IMR-90 (cell line): ENCODE data around the gene DBH. TPM values are rescaled to one million over a fixed set of nuclear protein-coding genes. Genes with fewer than 3 reads are reported as not detected.
A peak's percentile ranks its signal among the peaks of the same experiment; 100 is the strongest.

Experiments used
- ATAC-seq: fragments of 200-7000 bp; cut with Tn5 transposase; 2 replicates; pipeline ENCODE4 v1.9.1; 2020; ENCODE audit warnings: low read depth, mild to moderate bottlenecking, moderate library complexity
- BruUV-seq: library from RNA; stranded (reverse); fragments of 400-500 nt; replicated peaks from 2 replicates; lab custom pipeline; 2021; lab: Mats Ljungman, UMichigan
- CTCF ChIA-PET: fragments of 300-600 bp; formaldehyde crosslinking; extraction: SDS; loops from one replicate; lab custom pipeline; 2021; ENCODE audit warnings: antibody characterized with exemption; lab: Yijun Ruan, JAX
- POLR2A ChIA-PET: fragments of 300-600 bp; sonication (Branson Sonifier 250); formaldehyde crosslinking; loops from one replicate; lab custom pipeline; 2022; ENCODE audit warnings: antibody characterized with exemption; ENCODE audit not compliant: unreplicated experiment; lab: Charles Lee
- DNase-seq: peaks from one replicate; pipeline ENCODE4 v3.0.0; 2013
- H2AFZ ChIP-seq: replicated peaks from 2 replicates; pipeline ENCODE3; 2013; ENCODE audit warnings: low read length, mild to moderate bottlenecking; ENCODE audit not compliant: poor library complexity
- H2AK5ac ChIP-seq: 2 replicates; pipeline ENCODE4 v1.6.1; 2013; ENCODE audit warnings: low read depth, low read length, inconsistent platforms
- H2AK9ac ChIP-seq: replicated peaks from 2 replicates; pipeline ENCODE3; 2013; ENCODE audit warnings: mild to moderate bottlenecking, low read depth, low read length, moderate library complexity; ENCODE audit not compliant: poor library complexity
- H2BK120ac ChIP-seq: 2 replicates; pipeline ENCODE4 v1.6.1; 2013; ENCODE audit warnings: low read depth, low read length, inconsistent platforms
- H2BK15ac ChIP-seq: 3 replicates; pipeline ENCODE4 v1.6.1; 2013; ENCODE audit warnings: low read depth, low read length, inconsistent platforms
- H2BK20ac ChIP-seq: 2 replicates; pipeline ENCODE4 v1.6.1; 2013; ENCODE audit warnings: low read depth, mild to moderate bottlenecking, inconsistent platforms, low read length, moderate library complexity
- H2BK5ac ChIP-seq: 2 replicates; pipeline ENCODE4 v1.6.1; 2013; ENCODE audit warnings: mild to moderate bottlenecking, low read depth, low read length, inconsistent platforms; ENCODE audit not compliant: poor library complexity, severe bottlenecking
- H3K14ac ChIP-seq: replicated peaks from 2 replicates; pipeline ENCODE4 v1.6.1; 2013; ENCODE audit warnings: low read depth, low read length, inconsistent platforms
- H3K18ac ChIP-seq: 2 replicates; pipeline ENCODE4 v1.6.1; 2013; ENCODE audit warnings: low read depth, low read length, control low read depth
- H3K23ac ChIP-seq: 2 replicates; pipeline ENCODE4 v1.6.1; 2013; ENCODE audit warnings: low read depth, low read length, inconsistent platforms
- H3K27ac ChIP-seq: 2 replicates; pipeline ENCODE4 v1.5.1; 2013; ENCODE audit warnings: mild to moderate bottlenecking, control low read depth, low read length; ENCODE audit not compliant: insufficient read depth
- H3K27me3 ChIP-seq: 2 replicates; pipeline ENCODE4 v1.6.1; 2013; ENCODE audit warnings: low read length; ENCODE audit not compliant: control insufficient read depth, insufficient read depth
- H3K36me3 ChIP-seq: 2 replicates; pipeline ENCODE4 v1.6.1; 2013; ENCODE audit warnings: low read length, mixed read lengths; ENCODE audit not compliant: control insufficient read depth, insufficient read depth
- H3K4ac ChIP-seq: 2 replicates; pipeline ENCODE4 v1.6.1; 2013; ENCODE audit warnings: low read depth, low read length, inconsistent platforms
- H3K4me1 ChIP-seq: 2 replicates; pipeline ENCODE4 v1.6.1; 2013; ENCODE audit warnings: low read length, mixed read lengths; ENCODE audit not compliant: control insufficient read depth, insufficient read depth
- H3K4me2 ChIP-seq: 2 replicates; pipeline ENCODE4 v1.6.1; 2013; ENCODE audit warnings: low read depth, mild to moderate bottlenecking, control low read depth, low read length, moderate library complexity
- H3K4me3 ChIP-seq: 2 replicates; pipeline ENCODE4 v1.5.1; 2013; ENCODE audit warnings: low read depth, mild to moderate bottlenecking, control low read depth, low read length, moderate library complexity; ENCODE audit not compliant: insufficient read depth
- H3K56ac ChIP-seq: 2 replicates; pipeline ENCODE4 v1.6.1; 2013; ENCODE audit warnings: low read length, inconsistent platforms; ENCODE audit not compliant: insufficient read depth; ENCODE audit errors: extremely low read depth
- H3K79me1 ChIP-seq, 2 experiments: 2 replicates each; pipeline ENCODE4 v1.6.1; 2013; ENCODE audit warnings: low read length in 2 of 2, inconsistent platforms in 1 of 2, low read depth in 1 of 2
- H3K9ac ChIP-seq: 2 replicates; pipeline ENCODE4 v1.6.1; 2013; ENCODE audit warnings: low read depth, low read length, control low read depth
- H3K9me1 ChIP-seq: 2 replicates; pipeline ENCODE4 v1.6.1; 2013; ENCODE audit warnings: low read length, inconsistent platforms; ENCODE audit not compliant: insufficient read depth
- H3K9me3 ChIP-seq: 2 replicates; pipeline ENCODE4 v1.6.1; 2013; ENCODE audit warnings: low read length; ENCODE audit not compliant: control insufficient read depth, insufficient read depth
- H4K20me1 ChIP-seq: 2 replicates; pipeline ENCODE4 v1.6.1; 2013; ENCODE audit warnings: low read length, inconsistent platforms; ENCODE audit not compliant: insufficient read depth
- H4K5ac ChIP-seq: 2 replicates; pipeline ENCODE4 v1.6.1; 2013; ENCODE audit warnings: mild to moderate bottlenecking, low read depth, low read length, control low read depth
- H4K8ac ChIP-seq, 2 experiments: 2 replicates each; pipeline ENCODE4 v1.6.1; 2013; ENCODE audit warnings: low read depth in 2 of 2, low read length in 2 of 2, control low read depth in 1 of 2, inconsistent platforms in 1 of 2
- H4K91ac ChIP-seq: 2 replicates; pipeline ENCODE4 v1.6.1; 2013; ENCODE audit warnings: low read depth, low read length, inconsistent platforms; ENCODE audit not compliant: insufficient read depth
- BHLHE40 ChIP-seq: fragments of 150-350 bp; IDR thresholded peaks from 2 replicates; pipeline ENCODE4 v1.6.1; 2016; ENCODE audit warnings: mild to moderate bottlenecking, low read depth, low read length
- CEBPB ChIP-seq: IDR thresholded peaks from 2 replicates; pipeline ENCODE4 v1.6.1; 2012; ENCODE audit warnings: low read depth, low read length, improper control_type of control experiment
- CHD1 ChIP-seq: IDR thresholded peaks from 2 replicates; pipeline ENCODE4 v1.6.1; 2012; ENCODE audit warnings: low read depth, low read length, improper control_type of control experiment
- CTCF ChIP-seq: conservative IDR thresholded peaks from 2 replicates; pipeline ENCODE4 v1.5.1; 2012; ENCODE audit warnings: mild to moderate bottlenecking, low read depth, low read length, improper control_type of control experiment
- ELK1 ChIP-seq: fragments of 150-350 bp; IDR thresholded peaks from 2 replicates; pipeline ENCODE4 v1.6.1; 2016; ENCODE audit warnings: low read depth, mild to moderate bottlenecking, low read length, moderate library complexity, borderline replicate concordance
- FOS ChIP-seq: fragments of 150-350 bp; IDR thresholded peaks from 2 replicates; pipeline ENCODE4 v1.6.1; 2016; ENCODE audit warnings: low read depth, low read length
- MAFK ChIP-seq: IDR thresholded peaks from 2 replicates; pipeline ENCODE4 v1.6.1; 2012; ENCODE audit warnings: low read depth, low read length, improper control_type of control experiment
- MAZ ChIP-seq: IDR thresholded peaks from 2 replicates; pipeline ENCODE4 v1.6.1; 2012; ENCODE audit warnings: low read depth, mild to moderate bottlenecking, low read length, improper control_type of control experiment, moderate library complexity, borderline replicate concordance
- MXI1 ChIP-seq: IDR thresholded peaks from 2 replicates; pipeline ENCODE4 v1.6.1; 2012; ENCODE audit warnings: low read depth, mild to moderate bottlenecking, low read length, moderate library complexity, borderline replicate concordance
- NFE2L2 ChIP-seq: fragments of 150-350 bp; IDR thresholded peaks from 2 replicates; pipeline ENCODE4 v1.6.1; 2016; ENCODE audit warnings: low read depth, mild to moderate bottlenecking, low read length
- POLR2A ChIP-seq: IDR thresholded peaks from 2 replicates; pipeline ENCODE4 v1.6.1; 2012; ENCODE audit warnings: mild to moderate bottlenecking, low read depth, low read length
- RAD21 ChIP-seq: IDR thresholded peaks from 2 replicates; pipeline ENCODE4 v1.6.1; 2012; ENCODE audit warnings: low read length, improper control_type of control experiment
- RFX5 ChIP-seq: IDR thresholded peaks from 2 replicates; pipeline ENCODE4 v1.8.0; 2012; ENCODE audit warnings: low read depth, mild to moderate bottlenecking, low read length, moderate library complexity
- SMC3 ChIP-seq: fragments of 150-350 bp; IDR thresholded peaks from 2 replicates; pipeline ENCODE4 v1.6.1; 2016; ENCODE audit warnings: low read depth, mild to moderate bottlenecking, antibody characterized with exemption, low read length, moderate library complexity
- USF2 ChIP-seq: fragments of 150-350 bp; IDR thresholded peaks from 2 replicates; pipeline ENCODE4 v1.6.1; 2017; ENCODE audit warnings: mild to moderate bottlenecking, antibody characterized with exemption, low read length, low read depth
- WGBS, 2 experiments: methylation state at CpG; one replicate each; pipeline versions ENCODE4 v1.1.5 to v1.1.7; 2013; ENCODE audit warnings: missing lambda C conversion rate in 2 of 2; ENCODE audit not compliant: insufficient read length in 1 of 2; ENCODE audit errors: extremely low coverage in 2 of 2; 5-methylcytosine and 5-hydroxymethylcytosine counted together
- dilution Hi-C: fragments of 300-500 bp; cut with HindIII; formaldehyde crosslinking; loops from one replicate; pipeline ENCODE4 v1.14.3; 2018; ENCODE audit warnings: low sequenced_read_pairs; ENCODE audit not compliant: unreplicated experiment
- in situ Hi-C: fragments of 300-500 bp; cut with MboI; formaldehyde crosslinking; loops from 3 replicates; pipeline ENCODE4 v1.14.3; 2019; ENCODE audit warnings: low sequenced_read_pairs, inconsistent platforms, mixed read lengths
- intact Hi-C: fragments of 100-400 bp; cut with micrococcal nuclease; formaldehyde crosslinking; loops from 2 replicates; pipeline ENCODE4 v1.10.0; 2022
- polyA plus RNA-seq, 3 experiments: library from polyadenylated mRNA; depleted of rRNA; stranded (reverse); fragments of >200 nt; gene quantifications; 2 replicates each; pipeline ENCODE4 v1.2.3, GENCODE V29; 2012; ENCODE audit warnings: low replicate concordance in 1 of 3
- total RNA-seq: library from RNA; depleted of rRNA; stranded (reverse); fragments of >200 nt; gene quantifications from 2 replicates; pipeline ENCODE4 v1.2.3, GENCODE V29; 2012

The DBH gene
- total and polyA plus RNA-seq, 2 of the 4 experiments (the other 2 are of a cell fraction), result not detected

- Histone ChIP-seq H3K4me3 (no peak overlapping the region), H3K79me1 (peaks cover 0 to 7% of the 10 kb centered on the region in 2 experiments; a peak in 2 of 4 replicates), H3K4me1 (peaks cover 19% of the 10 kb centered on the region), H2AK9ac (peak overlapping the region; percentile 48), H3K9me3 (no peaks in the 10 kb centered on the region), H4K8ac (no peak overlapping the region), H3K36me3 (no peaks in the 10 kb centered on the region), H3K4ac (no peak overlapping the region), H4K5ac (no peak overlapping the region), H3K27me3 (no peaks in the 10 kb centered on the region), H3K18ac (no peak overlapping the region), H2AFZ (peak overlapping the region; percentile 28), H2BK20ac (no peak overlapping the region), H3K9ac (no peak overlapping the region), H4K91ac (no peak overlapping the region), H4K20me1 (no peaks in the 10 kb centered on the region), H3K9me1 (peaks cover 6% of the 10 kb centered on the region), H2BK15ac (no peak overlapping the region), H3K14ac (no peak overlapping the region), H3K4me2 (no peak overlapping the region), H3K27ac (no peak overlapping the region), H3K56ac (no peak overlapping the region), H2BK5ac (no peak overlapping the region), H2BK120ac (no peak overlapping the region), H3K23ac (no peak overlapping the region), H2AK5ac (0 out of 2 replicates have a peak overlapping the region, but pooled peaks have one; percentile 35)
- no TSS peak for BruUV-seq
- intact Hi-C loops, result no loop called here
- dilution Hi-C loops, result no loop called here
- ChIA-PET CTCF (no interaction called here), POLR2A (no interaction called here)
- in situ Hi-C loops, result no loop called here
- 95% methylated on average over 18 of the region's 30 CpGs; no CpG with 5 or more reads in 1 of the 2 experiments for WGBS, 2 experiments
- ATAC-seq (no peak), DNase-seq (no peak)
- TF ChIP-seq RFX5 (no peak), NFE2L2 (no peak), USF2 (no peak), SMC3 (no peak), MAZ (no peak), MAFK (no peak), ELK1 (no peak), BHLHE40 (no peak), POLR2A (no peak), RAD21 (no peak), FOS (no peak), CEBPB (no peak), CTCF (no peak), MXI1 (no peak), CHD1 (no peak)
Observed at GRCh38 chr9:133708246-133709014, 72.3 kb downstream of the DBH start.
